WTC11 (cell line): ENCODE results near the gene BPGM. TPM values are rescaled to one million over a fixed set of nuclear protein-coding genes. Genes with fewer than 3 reads are reported as not detected.
A peak's percentile ranks its signal among the peaks of the same experiment; 100 is the strongest.

Source experiments
- ATAC-seq: fragments of 200-7000 bp; cut with Tn5 transposase; 2 replicates; pipeline ENCODE4 v1.10.0; 2021; ENCODE audit warnings: mild to moderate bottlenecking, moderate library complexity
- CTCF ChIA-PET: fragments of 300-600 bp; sonication (Branson Sonifier 250); formaldehyde crosslinking; loops from one replicate; lab custom pipeline; 2021; ENCODE audit warnings: antibody characterized with exemption; lab: Charles Lee
- POLR2A ChIA-PET: fragments of 350-600 bp; sonication (Branson Sonifier 250); formaldehyde crosslinking; loops from one replicate; lab custom pipeline; 2021; ENCODE audit warnings: antibody characterized with exemption; lab: Charles Lee
- DNase-seq: peaks from one replicate; pipeline ENCODE4 v3.0.0; 2021; ENCODE audit warnings: low spot score
- H3K27ac Mint-ChIP-seq: 2 replicates; pipeline ENCODE4 v1.8.0; 2021; ENCODE audit warnings: mixed read lengths
- H3K27me3 Mint-ChIP-seq: 2 replicates; pipeline ENCODE4 v1.8.0; 2021; ENCODE audit warnings: low read depth, mild to moderate bottlenecking, moderate library complexity, mixed read lengths
- H3K36me3 Mint-ChIP-seq: 2 replicates; pipeline ENCODE4 v1.8.0; 2021; ENCODE audit warnings: mixed read lengths
- H3K4me1 Mint-ChIP-seq: 2 replicates; pipeline ENCODE4 v1.8.0; 2022; ENCODE audit warnings: mixed read lengths
- H3K4me3 Mint-ChIP-seq: 2 replicates; pipeline ENCODE4 v1.8.0; 2021; ENCODE audit warnings: mild to moderate bottlenecking, moderate library complexity, mixed read lengths
- H3K9me3 Mint-ChIP-seq: 2 replicates; pipeline ENCODE4 v1.8.0; 2021; ENCODE audit warnings: mixed read lengths
- ATF2 ChIP-seq: sonication (generic); formaldehyde crosslinking; IDR thresholded peaks from 2 replicates; pipeline ENCODE4 v1.8.1; 2022; ENCODE audit warnings: low read depth, missing genetic modification reagents, borderline replicate concordance
- CREB1 ChIP-seq: sonication (generic); formaldehyde crosslinking; IDR thresholded peaks from 2 replicates; pipeline ENCODE4 v1.8.0; 2023; ENCODE audit warnings: mild to moderate bottlenecking, missing genetic modification reagents
- FOXP1 ChIP-seq: sonication (generic); formaldehyde crosslinking; IDR thresholded peaks from 2 replicates; pipeline ENCODE4 v1.8.0; 2022; ENCODE audit warnings: missing genetic modification reagents, mild to moderate bottlenecking, moderate library complexity, borderline replicate concordance
- HMGXB4 ChIP-seq: sonication (generic); formaldehyde crosslinking; IDR thresholded peaks from 2 replicates; pipeline ENCODE4 v1.8.1; 2023; ENCODE audit warnings: mild to moderate bottlenecking, moderate library complexity, missing genetic modification reagents
- MAX ChIP-seq: sonication (generic); formaldehyde crosslinking; IDR thresholded peaks from 2 replicates; pipeline ENCODE4 v1.8.0; 2022; ENCODE audit warnings: mild to moderate bottlenecking, missing genetic modification reagents
- NFYB ChIP-seq: sonication (generic); formaldehyde crosslinking; conservative IDR thresholded peaks from 2 replicates; pipeline ENCODE4 v1.8.0; 2022; ENCODE audit warnings: low read depth, missing genetic modification reagents
- RELA ChIP-seq: sonication (generic); formaldehyde crosslinking; IDR thresholded peaks from 2 replicates; pipeline ENCODE4 v1.8.1; 2022; ENCODE audit warnings: missing genetic modification reagents, mild to moderate bottlenecking, borderline replicate concordance
- TEAD1 ChIP-seq: sonication (generic); formaldehyde crosslinking; IDR thresholded peaks from 2 replicates; pipeline ENCODE4 v1.8.0; 2022; ENCODE audit warnings: mild to moderate bottlenecking, missing genetic modification reagents
- TP53 ChIP-seq: sonication (generic); formaldehyde crosslinking; IDR thresholded peaks from 2 replicates; pipeline ENCODE4 v1.8.1; 2023; ENCODE audit warnings: mild to moderate bottlenecking, missing genetic modification reagents
- USF2 ChIP-seq: sonication (generic); formaldehyde crosslinking; IDR thresholded peaks from 2 replicates; pipeline ENCODE4 v1.8.1; 2023; ENCODE audit warnings: mild to moderate bottlenecking, missing genetic modification reagents, moderate library complexity
- ZNF512 ChIP-seq: sonication (generic); formaldehyde crosslinking; IDR thresholded peaks from 2 replicates; pipeline ENCODE4 v1.8.1; 2022; ENCODE audit warnings: missing genetic modification reagents, borderline replicate concordance
- ZNF532 ChIP-seq: fragments of 250-450 bp; sonication (Bioruptor Pico); IDR thresholded peaks from 2 replicates; pipeline ENCODE4 v1.9.0; 2021; ENCODE audit warnings: mild to moderate bottlenecking, borderline replicate concordance
- total RNA-seq: library from RNA; stranded (reverse); gene quantifications from 3 replicates; pipeline ENCODE4 v1.2.3, GENCODE V29; 2021

Gene BPGM
- total RNA-seq, 1 experiment from 2014 or later: 14.6 TPM

- Mint-ChIP-seq H3K9me3 (no peaks in the 10 kb centered on the region), H3K27ac (no peak overlapping the region), H3K36me3 (no peaks in the 10 kb centered on the region), H3K4me3 (no peak overlapping the region), H3K4me1 (peaks cover 30% of the 10 kb centered on the region), H3K27me3 (no peaks in the 10 kb centered on the region)
- DNase-seq (no peak), ATAC-seq (peak; percentile 24)
- ChIA-PET CTCF (interaction anchor here (1.3 to 1.6 kb wide), 3 partner anchors 9 to 66 kb away, joined by 4 to 9 read pairs (median 7); no protein-coding TSS in a partner anchor), POLR2A (no interaction called here)
- TF ChIP-seq RELA (CRISPR knock-in tag) (no peak), HMGXB4 (CRISPR knock-in tag) (no peak), CREB1 (CRISPR knock-in tag) (no peak), FOXP1 (no peak), USF2 (CRISPR knock-in tag) (peak; percentile 42; the same call in 1 of the 2 replicates), MAX (CRISPR knock-in tag) (no peak)
Observed at GRCh38 chr7:134699021-134699818, 52.6 kb downstream of the BPGM start.

GRCh38 chr7:134699899-134700298 lies 53.2 kb downstream of the BPGM start:
- no peaks in the 10 kb centered on the region for H3K27me3 Mint-ChIP-seq
- H3K27ac Mint-ChIP-seq: no peak overlapping the region
- ATAC-seq (no peak), DNase-seq (no peak)
- H3K36me3 Mint-ChIP-seq: no peaks in the 10 kb centered on the region
- ChIA-PET CTCF (interaction anchor here (1.3 to 2.3 kb wide), 4 partner anchors 10 to 68 kb away, joined by 4 to 18 read pairs (median 8); no protein-coding TSS in a partner anchor), POLR2A (no interaction called here)
- H3K4me1 Mint-ChIP-seq: peaks cover 31% of the 10 kb centered on the region
- no peaks in the 10 kb centered on the region for H3K9me3 Mint-ChIP-seq
- H3K4me3 Mint-ChIP-seq: no peak overlapping the region
- no peak for TF ChIP-seq ZNF532 (CRISPR knock-in tag)
- TF ChIP-seq TP53 (CRISPR knock-in tag): no peak
- no peak for TF ChIP-seq ZNF512 (CRISPR knock-in tag)
- TF ChIP-seq TEAD1: no peak
- no peak for TF ChIP-seq NFYB (CRISPR knock-in tag)
- TF ChIP-seq ATF2: no peak
